ENCODE results near the gene TDRD12.

The TDRD12 gene

DNA sequence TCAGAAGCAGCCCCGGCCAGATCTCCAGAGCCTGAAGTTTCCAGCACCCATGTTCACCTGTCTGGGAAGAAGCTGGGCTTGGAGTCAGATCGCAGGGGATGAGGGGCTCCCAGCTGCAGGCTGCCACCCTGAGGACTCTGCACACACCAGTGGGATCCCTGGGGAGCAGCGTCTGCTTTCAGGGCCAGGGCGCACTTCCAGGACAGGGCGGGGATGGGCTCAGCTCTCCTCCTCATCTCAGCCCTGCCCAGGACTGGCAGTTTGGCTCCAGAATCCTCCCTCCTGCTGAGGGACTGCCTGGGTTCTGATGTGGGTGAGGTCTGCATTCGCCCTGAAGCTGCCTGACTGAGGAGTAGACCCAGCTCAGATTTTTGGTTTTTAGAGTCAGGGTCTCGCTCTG, 146.5 kb downstream of the TDRD12 start:
- TF ChIP-seq FOXP2 (optimal IDR thresholded peaks at IDR 0.05; ENCODE audit: borderline replicate concordance, extremely low read depth, extremely low read length, insufficient read depth) (no peak), SIN3A (IDR thresholded peaks at IDR 0.05; ENCODE audit: borderline replicate concordance, insufficient read depth, low read length) (no peak), TAF1 (IDR thresholded peaks at IDR 0.05; ENCODE audit: borderline replicate concordance, insufficient read depth, low read length) (no peak), POLR2AphosphoS5 (IDR thresholded peaks at IDR 0.05; ENCODE audit: low read depth, low read length) (no peak)
- TF ChIP-seq, protein P1, sequence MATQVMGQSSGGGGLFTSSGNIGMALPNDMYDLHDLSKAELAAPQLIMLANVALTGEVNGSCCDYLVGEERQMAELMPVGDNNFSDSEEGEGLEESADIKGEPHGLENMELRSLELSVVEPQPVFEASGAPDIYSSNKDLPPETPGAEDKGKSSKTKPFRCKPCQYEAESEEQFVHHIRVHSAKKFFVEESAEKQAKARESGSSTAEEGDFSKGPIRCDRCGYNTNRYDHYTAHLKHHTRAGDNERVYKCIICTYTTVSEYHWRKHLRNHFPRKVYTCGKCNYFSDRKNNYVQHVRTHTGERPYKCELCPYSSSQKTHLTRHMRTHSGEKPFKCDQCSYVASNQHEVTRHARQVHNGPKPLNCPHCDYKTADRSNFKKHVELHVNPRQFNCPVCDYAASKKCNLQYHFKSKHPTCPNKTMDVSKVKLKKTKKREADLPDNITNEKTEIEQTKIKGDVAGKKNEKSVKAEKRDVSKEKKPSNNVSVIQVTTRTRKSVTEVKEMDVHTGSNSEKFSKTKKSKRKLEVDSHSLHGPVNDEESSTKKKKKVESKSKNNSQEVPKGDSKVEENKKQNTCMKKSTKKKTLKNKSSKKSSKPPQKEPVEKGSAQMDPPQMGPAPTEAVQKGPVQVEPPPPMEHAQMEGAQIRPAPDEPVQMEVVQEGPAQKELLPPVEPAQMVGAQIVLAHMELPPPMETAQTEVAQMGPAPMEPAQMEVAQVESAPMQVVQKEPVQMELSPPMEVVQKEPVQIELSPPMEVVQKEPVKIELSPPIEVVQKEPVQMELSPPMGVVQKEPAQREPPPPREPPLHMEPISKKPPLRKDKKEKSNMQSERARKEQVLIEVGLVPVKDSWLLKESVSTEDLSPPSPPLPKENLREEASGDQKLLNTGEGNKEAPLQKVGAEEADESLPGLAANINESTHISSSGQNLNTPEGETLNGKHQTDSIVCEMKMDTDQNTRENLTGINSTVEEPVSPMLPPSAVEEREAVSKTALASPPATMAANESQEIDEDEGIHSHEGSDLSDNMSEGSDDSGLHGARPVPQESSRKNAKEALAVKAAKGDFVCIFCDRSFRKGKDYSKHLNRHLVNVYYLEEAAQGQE (IDR thresholded peaks at IDR 0.05; ENCODE audit: insufficient read depth in 1 of 2, low read depth in 2 of 2, low read length in 2 of 2) = no peak

DNA sequence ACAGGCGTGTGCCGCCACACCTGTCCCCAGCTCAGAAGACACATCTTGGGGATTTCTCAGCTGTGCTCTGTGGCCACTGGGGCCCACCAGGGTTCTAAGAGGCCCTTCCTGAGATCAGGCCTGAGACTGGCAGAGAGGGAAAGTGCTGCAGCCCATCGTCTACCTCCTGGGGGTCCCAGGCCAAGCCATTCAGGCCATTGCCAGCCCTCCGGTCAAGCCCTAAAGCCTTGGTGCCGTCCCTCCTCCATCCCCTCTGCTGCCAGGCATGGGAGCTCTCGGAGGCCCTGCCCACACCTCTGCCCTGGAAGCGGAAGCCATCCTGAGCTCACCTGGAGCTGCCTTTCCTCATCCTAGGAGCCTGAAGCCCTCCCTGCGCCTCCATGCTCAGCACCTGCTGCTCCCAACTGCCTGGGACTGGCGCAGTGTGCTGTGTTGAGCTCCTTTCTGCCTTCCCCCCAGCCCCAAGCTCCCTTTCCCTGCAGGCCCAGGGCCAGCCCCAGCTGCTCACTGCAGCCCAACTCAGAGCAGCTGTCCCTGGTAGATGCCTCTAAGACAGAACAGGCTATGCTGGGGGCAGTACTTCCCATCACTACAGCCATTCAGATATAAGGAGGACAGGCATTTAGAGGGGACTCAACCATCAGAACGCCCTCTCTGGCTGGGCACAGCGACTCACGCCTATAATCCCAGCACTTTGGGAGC, 147.1 kb downstream of the TDRD12 start:
- TF ChIP-seq SIN3A (IDR thresholded peaks at IDR 0.05; ENCODE audit: borderline replicate concordance, insufficient read depth, low read length) (no peak), TAF1 (IDR thresholded peaks at IDR 0.05; ENCODE audit: borderline replicate concordance, insufficient read depth, low read length) (no peak), FOXP2 (optimal IDR thresholded peaks at IDR 0.05; ENCODE audit: borderline replicate concordance, extremely low read depth, extremely low read length, insufficient read depth) (no peak), POLR2AphosphoS5 (IDR thresholded peaks at IDR 0.05; ENCODE audit: low read depth, low read length) (no peak)
- TF ChIP-seq, protein P1 (IDR thresholded peaks at IDR 0.05; ENCODE audit: insufficient read depth in 1 of 2, low read depth in 2 of 2, low read length in 2 of 2) = no peak

DNA sequence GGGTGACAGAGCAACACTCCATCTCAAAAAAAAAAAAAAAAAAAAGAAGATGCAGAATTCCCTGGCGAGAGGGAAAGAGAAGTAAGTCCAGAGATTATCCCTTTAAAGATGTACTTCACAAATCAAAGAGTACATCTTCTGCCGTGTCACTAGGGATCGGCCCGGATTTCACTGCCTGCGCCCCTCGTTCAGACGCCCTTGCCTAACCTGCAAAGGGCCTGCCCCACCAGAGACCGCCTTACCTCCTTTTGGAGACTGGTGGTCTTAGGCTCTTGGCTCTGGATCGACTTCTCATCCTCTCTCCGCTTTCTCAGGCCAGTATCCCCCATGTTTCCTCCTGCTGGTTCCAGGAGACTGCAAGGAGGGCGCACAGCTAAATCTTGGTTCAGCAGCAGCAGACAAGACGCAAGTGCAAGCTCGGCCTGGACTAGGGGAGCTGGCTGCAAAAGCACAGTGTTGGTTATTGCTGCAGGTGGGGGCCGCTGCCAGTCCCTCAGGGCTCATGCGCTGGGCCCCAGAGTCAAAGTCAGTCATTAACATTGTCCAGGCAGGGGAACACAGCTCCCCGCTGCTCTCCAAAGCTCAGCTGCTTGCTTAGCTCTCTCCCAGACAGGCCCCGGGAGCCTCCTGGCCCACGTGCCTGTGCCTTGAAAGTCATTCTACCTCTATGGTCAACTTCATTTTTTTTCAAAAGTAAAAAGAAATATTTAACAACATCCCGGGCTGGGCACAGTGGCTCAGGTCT, 148.8 kb downstream of the TDRD12 start:
- TF ChIP-seq FOXP2 (optimal IDR thresholded peaks at IDR 0.05; ENCODE audit: borderline replicate concordance, extremely low read depth, extremely low read length, insufficient read depth) = no peak
- TF ChIP-seq TAF1 (IDR thresholded peaks at IDR 0.05; ENCODE audit: borderline replicate concordance, insufficient read depth, low read length) = no peak
- TF ChIP-seq SIN3A (IDR thresholded peaks at IDR 0.05; ENCODE audit: borderline replicate concordance, insufficient read depth, low read length) = no peak
- TF ChIP-seq, protein P1 (IDR thresholded peaks at IDR 0.05; ENCODE audit: insufficient read depth in 1 of 2, low read depth in 2 of 2, low read length in 2 of 2) = no peak
- no peak for TF ChIP-seq POLR2AphosphoS5 (IDR thresholded peaks at IDR 0.05; ENCODE audit: low read depth, low read length)

DNA sequence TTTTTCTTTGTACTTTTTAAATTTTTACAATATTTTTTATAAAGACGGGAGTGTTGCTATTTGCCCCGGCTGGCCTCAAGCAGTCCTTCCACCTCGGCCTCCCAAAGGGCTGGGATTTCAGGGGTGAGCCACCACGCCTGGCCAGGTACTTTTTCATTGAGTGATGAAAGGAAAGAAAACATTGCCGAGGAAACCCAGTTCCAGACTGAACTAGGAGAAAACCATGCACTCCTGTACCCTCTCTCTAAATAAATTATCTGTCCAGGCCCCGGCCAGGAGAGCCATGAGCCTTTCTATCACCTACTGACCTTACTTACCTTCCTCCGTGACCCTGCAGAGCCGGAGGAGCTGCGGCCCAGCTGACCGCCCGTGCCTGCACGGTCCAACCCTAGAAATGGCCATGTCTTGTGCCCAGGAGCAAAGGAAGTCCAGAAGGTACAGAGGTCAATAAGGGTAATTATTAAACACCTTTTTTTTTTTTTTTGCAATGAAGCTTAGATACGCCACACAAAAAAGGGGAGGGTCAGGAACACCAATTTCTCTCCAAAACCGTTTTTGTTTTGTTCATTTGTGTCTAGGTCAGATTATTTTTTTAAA, 149.9 kb downstream of the TDRD12 start, which contains the start of gene SLC7A9:
SLC7A9 (minus strand) TSS at position 399 of the 597 bp plus-strand sequence. CDS start 1,233 bp downstream, outside the sequence.
- TF ChIP-seq, protein P1 (IDR thresholded peaks at IDR 0.05; ENCODE audit: insufficient read depth in 1 of 2, low read depth in 2 of 2, low read length in 2 of 2) = no peak
- TF ChIP-seq POLR2AphosphoS5 (IDR thresholded peaks at IDR 0.05; ENCODE audit: low read depth, low read length) = no peak
- no peak for TF ChIP-seq SIN3A (IDR thresholded peaks at IDR 0.05; ENCODE audit: borderline replicate concordance, insufficient read depth, low read length)
- TF ChIP-seq FOXP2 (optimal IDR thresholded peaks at IDR 0.05; ENCODE audit: borderline replicate concordance, extremely low read depth, extremely low read length, insufficient read depth) = no peak
- TF ChIP-seq TAF1 (IDR thresholded peaks at IDR 0.05; ENCODE audit: borderline replicate concordance, insufficient read depth, low read length) = no peak
